ENCODE measurements around the gene GARS1.

DNA sequence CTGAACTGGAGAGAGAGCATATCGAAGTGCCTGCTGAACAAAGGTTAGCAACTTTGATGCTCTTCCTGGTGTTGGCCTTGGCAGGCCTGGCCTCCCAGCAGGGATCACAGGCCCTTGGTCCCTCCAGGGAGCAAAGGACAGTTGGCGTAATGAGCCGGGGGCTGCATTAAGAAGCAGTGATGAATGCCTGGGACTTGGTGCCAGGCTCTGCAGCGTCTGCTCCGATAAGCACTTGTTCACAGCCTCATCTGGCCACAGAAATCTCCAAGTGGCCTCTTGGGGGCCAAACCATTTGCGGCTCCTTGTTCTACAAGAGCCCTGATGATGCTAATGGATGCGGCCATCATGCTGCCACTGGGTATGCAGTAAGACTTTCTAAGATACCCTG, 55.7 kb downstream of the GARS1 start:
- TF ChIP-seq GATA2 (IDR thresholded peaks at IDR 0.05; ENCODE audit: low read depth, low read length), result no peak
- no peak for TF ChIP-seq GATA3 (IDR thresholded peaks at IDR 0.05; ENCODE audit: low read depth, low read length)

Data from SH-SY5Y (cell line).